Ascending aorta (tissue), 2 donors: ENCODE measurements around the gene MORC1. TPM values are rescaled to one million over a fixed set of nuclear protein-coding genes. Genes with fewer than 3 reads are reported as not detected.

Experiments
- DNase-seq, 2 donors: peaks; one replicate each; pipeline ENCODE4 v3.0.0-alpha.2; 2019; ENCODE audit warnings: low spot score in 2 of 2
- H3K27ac ChIP-seq, 2 donors: fragments of 200-600 bp; sonication (generic); one replicate each; pipeline ENCODE4 v1.5.1; 2016 to 2017; ENCODE audit warnings: mild to moderate bottlenecking in 1 of 2
- H3K27me3 ChIP-seq: fragments of 200-600 bp; sonication (generic); one replicate; pipeline ENCODE4 v1.5.1; 2017
- H3K36me3 ChIP-seq, 2 donors: fragments of 200-600 bp; sonication (generic); one replicate each; pipeline ENCODE4 v1.5.1; 2016
- H3K4me1 ChIP-seq, 2 donors: fragments of 200-600 bp; sonication (generic); one replicate each; pipeline ENCODE4 v1.5.1; 2016 to 2017; ENCODE audit warnings: mild to moderate bottlenecking in 1 of 2
- H3K4me3 ChIP-seq, 2 donors: fragments of 200-600 bp; sonication (generic); one replicate each; pipeline ENCODE4 v1.5.1; 2016 to 2017; ENCODE audit warnings: mild to moderate bottlenecking in 1 of 2
- H3K9me3 ChIP-seq, 2 donors: fragments of 200-600 bp; sonication (generic); one replicate each; pipeline ENCODE4 v1.5.1; 2016
- CTCF ChIP-seq, 3 experiments: fragments of 200-600 bp in 2 of 3; fragments of 450-650 bp in 1 of 3; sonication (generic) in 2 of 3; IDR thresholded peaks; one replicate each; pipeline ENCODE4 v1.5.1; 2016 to 2019; ENCODE audit warnings: antibody characterized with exemption in 3 of 3, mild to moderate bottlenecking in 1 of 3, moderate library complexity in 1 of 3
- intact Hi-C: fragments of 100-400 bp; cut with DNase I; formaldehyde crosslinking; loops from one replicate; pipeline ENCODE4 v1.15.1; 2023
- total RNA-seq: library from RNA; depleted of rRNA; stranded (reverse); fragments of >200 nt; gene quantifications from one replicate; pipeline ENCODE4 v1.1.0, GENCODE V29; 2016

The MORC1 gene
- total RNA-seq, 1 donor from 2014 or later = not detected

GRCh38 chr3:109025896-109026295, 92.0 kb downstream of the MORC1 start:
- Histone ChIP-seq H3K4me3 (no peak overlapping the region), H3K27me3 (no peaks in the 10 kb centered on the region), H3K4me1 (no peaks in the 10 kb centered on the region), H3K27ac (no peak overlapping the region), H3K36me3 (no peaks in the 10 kb centered on the region), H3K9me3 (no peaks in the 10 kb centered on the region)
- no peak for DNase-seq
- TF ChIP-seq CTCF (IDR thresholded peaks at IDR 0.05) = no peak
- intact Hi-C loops = no loop called here

GRCh38 chr3:109023656-109024254, 94.2 kb downstream of the MORC1 start:
- no peak overlapping the region for H3K27ac ChIP-seq
- intact Hi-C loops = no loop called here
- DNase-seq = no peak
- H3K4me1 ChIP-seq = no peaks in the 10 kb centered on the region
- H3K27me3 ChIP-seq = no peaks in the 10 kb centered on the region
- H3K4me3 ChIP-seq = no peak overlapping the region
- no peaks in the 10 kb centered on the region for H3K36me3 ChIP-seq
- H3K9me3 ChIP-seq = no peaks in the 10 kb centered on the region
- TF ChIP-seq CTCF (IDR thresholded peaks at IDR 0.05) = peak; percentile 40 to 61 (median 41)

GRCh38 chr3:109023167-109023566, 94.8 kb downstream of the MORC1 start:
- intact Hi-C loops = no loop called here
- no peak for TF ChIP-seq CTCF (IDR thresholded peaks at IDR 0.05)

GRCh38 chr3:109021556-109021955, 96.4 kb downstream of the MORC1 start:
- intact Hi-C loops = no loop called here
- H3K4me3 ChIP-seq = no peak overlapping the region
- no peak for TF ChIP-seq CTCF (IDR thresholded peaks at IDR 0.05)

More at GRCh38 chr3:109023167-109023566, 94.8 kb downstream of the MORC1 start:
- H3K4me3 ChIP-seq = no peak overlapping the region
- H3K27me3 ChIP-seq = no peaks in the 10 kb centered on the region
- no peak for DNase-seq
- no peaks in the 10 kb centered on the region for H3K4me1 ChIP-seq
- H3K27ac ChIP-seq = no peak overlapping the region
- H3K9me3 ChIP-seq = no peaks in the 10 kb centered on the region
- H3K36me3 ChIP-seq = no peaks in the 10 kb centered on the region

GRCh38 chr3:109018828-109019227, 99.1 kb downstream of the MORC1 start:
- intact Hi-C loops = no loop called here
- no peaks in the 10 kb centered on the region for H3K9me3 ChIP-seq
- no peak overlapping the region for H3K27ac ChIP-seq
- H3K4me3 ChIP-seq = no peak overlapping the region
- H3K27me3 ChIP-seq = no peaks in the 10 kb centered on the region
- no peaks in the 10 kb centered on the region for H3K4me1 ChIP-seq
- no peak for DNase-seq
- H3K36me3 ChIP-seq = no peaks in the 10 kb centered on the region
- TF ChIP-seq CTCF (IDR thresholded peaks at IDR 0.05) = no peak

More at GRCh38 chr3:109021556-109021955, 96.4 kb downstream of the MORC1 start:
- no peaks in the 10 kb centered on the region for H3K36me3 ChIP-seq
- no peaks in the 10 kb centered on the region for H3K9me3 ChIP-seq
- DNase-seq = no peak
- no peak overlapping the region for H3K27ac ChIP-seq
- H3K4me1 ChIP-seq = no peaks in the 10 kb centered on the region
- no peaks in the 10 kb centered on the region for H3K27me3 ChIP-seq

GRCh38 chr3:109005443-109005842, 112.5 kb downstream of the MORC1 start:
- no peak for TF ChIP-seq CTCF (IDR thresholded peaks at IDR 0.05)
- intact Hi-C loops = no loop called here
- no peaks in the 10 kb centered on the region for H3K27me3 ChIP-seq
- no peaks in the 10 kb centered on the region for H3K4me1 ChIP-seq
- H3K36me3 ChIP-seq = no peaks in the 10 kb centered on the region
- no peak for DNase-seq
- H3K27ac ChIP-seq = no peak overlapping the region
- no peak overlapping the region for H3K4me3 ChIP-seq
- H3K9me3 ChIP-seq = no peaks in the 10 kb centered on the region
